Caco-2 (cell line): Measurements from ENCODE around the gene SLC36A3. TPM values are rescaled to one million over a fixed set of nuclear protein-coding genes. Genes with fewer than 3 reads are reported as not detected.

Experiments used
- BruUV-seq: library from RNA; stranded (reverse); fragments of 400-500 nt; replicated peaks from 2 replicates; lab custom pipeline; 2021; lab: Mats Ljungman, UMichigan
- CTCF ChIA-PET: fragments of 300-600 bp; sonication (Branson Sonifier 250); formaldehyde crosslinking; loops from one replicate; lab custom pipeline; 2022; ENCODE audit warnings: antibody characterized with exemption; lab: Charles Lee
- POLR2A ChIA-PET: fragments of 300-600 bp; sonication (Branson Sonifier 250); formaldehyde crosslinking; loops from one replicate; lab custom pipeline; 2022; ENCODE audit warnings: antibody characterized with exemption; lab: Charles Lee
- DNase-seq, 2 experiments: peaks; one replicate each; pipeline versions ENCODE4 v3.0.0 to v3.0.0-alpha.2; 2020 to 2022
- H3K27me3 ChIP-seq: replicated peaks from 2 replicates; pipeline ENCODE4 v1.6.0; 2011; ENCODE audit warnings: low read length; ENCODE audit not compliant: control insufficient read depth, insufficient read depth
- H3K36me3 ChIP-seq: 2 replicates; pipeline ENCODE4 v1.5.1; 2011; ENCODE audit warnings: low read length; ENCODE audit not compliant: control insufficient read depth, insufficient read depth
- H3K4me1 ChIP-seq: fragments of 250-450 bp; sonication (Bioruptor Pico); 2 replicates; pipeline ENCODE4 v1.5.1; 2020; ENCODE audit warnings: mild to moderate bottlenecking
- H3K4me3 ChIP-seq: 2 replicates; pipeline ENCODE4 v1.5.1; 2011; ENCODE audit warnings: low read depth, mild to moderate bottlenecking, control low read depth, low read length
- H3K9me3 ChIP-seq: fragments of 250-450 bp; sonication (Bioruptor Pico); 2 replicates; pipeline ENCODE4 v1.5.1; 2020; ENCODE audit warnings: mild to moderate bottlenecking, moderate library complexity
- H3K27ac Mint-ChIP-seq: one replicate; pipeline ENCODE4 v1.8.0; 2022; ENCODE audit warnings: mixed read lengths; ENCODE audit not compliant: unreplicated experiment
- H3K27me3 Mint-ChIP-seq: one replicate; pipeline ENCODE4 v1.8.0; 2022; ENCODE audit warnings: mixed read lengths; ENCODE audit not compliant: insufficient read depth, unreplicated experiment
- H3K36me3 Mint-ChIP-seq: one replicate; pipeline ENCODE4 v1.8.0; 2022; ENCODE audit warnings: mild to moderate bottlenecking, mixed read lengths; ENCODE audit not compliant: insufficient read depth, unreplicated experiment
- H3K4me1 Mint-ChIP-seq: one replicate; pipeline ENCODE4 v1.8.0; 2022; ENCODE audit warnings: low read depth, mixed read lengths; ENCODE audit not compliant: unreplicated experiment
- H3K4me3 Mint-ChIP-seq: one replicate; pipeline ENCODE4 v1.8.0; 2022; ENCODE audit warnings: mild to moderate bottlenecking, moderate library complexity, mixed read lengths; ENCODE audit not compliant: unreplicated experiment
- H3K9me3 Mint-ChIP-seq: one replicate; pipeline ENCODE4 v1.8.0; 2022; ENCODE audit warnings: mixed read lengths; ENCODE audit not compliant: unreplicated experiment
- CTCF ChIP-seq, 2 experiments: fragments of 200-600 bp in 1 of 2; IDR thresholded peaks; 1 replicate in 1 of 2; 2 replicates in 1 of 2; pipeline versions ENCODE4 v1.5.1 to v1.8.0; 2011 to 2022; ENCODE audit warnings: antibody characterized with exemption in 1 of 2, control low read depth in 1 of 2, inconsistent platforms in 1 of 2, low read depth in 1 of 2, low read length in 1 of 2, mild to moderate bottlenecking in 1 of 2, moderate library complexity in 1 of 2; ENCODE audit not compliant: insufficient read depth in 1 of 2, severe bottlenecking in 1 of 2, unreplicated experiment in 1 of 2
- intact Hi-C: fragments of 100-400 bp; cut with micrococcal nuclease; formaldehyde crosslinking; loops from one replicate; pipeline ENCODE4 v1.10.0; 2022; ENCODE audit not compliant: unreplicated experiment
- total RNA-seq: library from RNA; stranded (reverse); gene quantifications from 2 replicates; pipeline ENCODE4 v1.2.3, GENCODE V29; 2022

The SLC36A3 gene
- total RNA-seq, 1 experiment from 2014 or later = not detected

- intact Hi-C loops = no loop called here
- no peak overlapping the region for H3K4me3 Mint-ChIP-seq
- BruUV-seq = no TSS peak
- no peaks in the 10 kb centered on the region for H3K27me3 Mint-ChIP-seq
- peaks cover 5% of the 10 kb centered on the region for H3K36me3 Mint-ChIP-seq
- CTCF ChIA-PET = no interaction called here
- no peak for DNase-seq
- H3K27ac Mint-ChIP-seq = no peak overlapping the region
- Histone ChIP-seq H3K27me3 (no peaks in the 10 kb centered on the region), H3K4me3 (no peak overlapping the region), H3K36me3 (no peaks in the 10 kb centered on the region), H3K4me1 (0 out of 2 replicates have a peak, but pooled peaks cover 7% of the 10 kb centered on the region), H3K9me3 (no peaks in the 10 kb centered on the region)
- TF ChIP-seq CTCF (IDR thresholded peaks at IDR 0.05; ENCODE audit: insufficient read depth in 1 of 2, low read depth in 1 of 2, low read length in 1 of 2, severe bottlenecking in 1 of 2, unreplicated experiment in 1 of 2) = no peak
- H3K4me1 Mint-ChIP-seq = peaks cover 6% of the 10 kb centered on the region
- POLR2A ChIA-PET = no interaction called here
- no peaks in the 10 kb centered on the region for H3K9me3 Mint-ChIP-seq
Observed at GRCh38 chr5:151267491-151268260, 35.9 kb downstream of the SLC36A3 start.

- intact Hi-C loops = no loop called here
- CTCF ChIA-PET = no interaction called here
- H3K4me1 ChIP-seq = no peaks in the 10 kb centered on the region
Observed at GRCh38 chr5:151264113-151264512, 39.5 kb downstream of the SLC36A3 start.

GRCh38 chr5:151262532-151262931 lies 41.0 kb downstream of the SLC36A3 start:
- ChIA-PET CTCF (no interaction called here), POLR2A (no interaction called here)
- Mint-ChIP-seq H3K27me3 (no peaks in the 10 kb centered on the region), H3K36me3 (peaks cover 2% of the 10 kb centered on the region), H3K4me1 (peaks cover 6% of the 10 kb centered on the region), H3K27ac (no peak overlapping the region), H3K9me3 (no peaks in the 10 kb centered on the region), H3K4me3 (no peak overlapping the region)
- Histone ChIP-seq H3K27me3 (no peaks in the 10 kb centered on the region), H3K9me3 (no peaks in the 10 kb centered on the region), H3K4me1 (no peaks in the 10 kb centered on the region), H3K4me3 (no peak overlapping the region), H3K36me3 (no peaks in the 10 kb centered on the region)
- no peak for DNase-seq
- no TSS peak for BruUV-seq
- no peak for TF ChIP-seq CTCF (IDR thresholded peaks at IDR 0.05; ENCODE audit: insufficient read depth in 1 of 2, low read depth in 1 of 2, low read length in 1 of 2, severe bottlenecking in 1 of 2, unreplicated experiment in 1 of 2)
- intact Hi-C loops = no loop called here

More at GRCh38 chr5:151264113-151264512, 39.5 kb downstream of the SLC36A3 start:
- peak in 1 of 2 experiments; percentile 7 for TF ChIP-seq CTCF (IDR thresholded peaks at IDR 0.05; ENCODE audit: insufficient read depth in 1 of 2, low read depth in 1 of 2, low read length in 1 of 2, severe bottlenecking in 1 of 2, unreplicated experiment in 1 of 2)
- Histone ChIP-seq H3K9me3 (no peaks in the 10 kb centered on the region), H3K27me3 (no peaks in the 10 kb centered on the region), H3K4me3 (no peak overlapping the region), H3K36me3 (no peaks in the 10 kb centered on the region)
- Mint-ChIP-seq H3K9me3 (no peaks in the 10 kb centered on the region), H3K4me1 (peaks cover 6% of the 10 kb centered on the region), H3K4me3 (no peak overlapping the region), H3K36me3 (peaks cover 5% of the 10 kb centered on the region), H3K27ac (no peak overlapping the region), H3K27me3 (no peaks in the 10 kb centered on the region)
- no peak for DNase-seq
- POLR2A ChIA-PET = no interaction called here
- BruUV-seq = no TSS peak
